ENCODE results near the gene CHD9NB.

- TF ChIP-seq CTCF (IDR thresholded peaks at IDR 0.05 in 4 of 5, conservative IDR thresholded peaks at IDR 0.05 in 1 of 5) (no peak), POLR2A (IDR thresholded peaks at IDR 0.05) (no peak)
Observed at GRCh38 chr16:53064081-53064578, 11.4 kb upstream of the CHD9NB start.
